Small intestine (tissue), 7 donors: Measurements from ENCODE around the gene RBM24. TPM values are rescaled to one million over a fixed set of nuclear protein-coding genes. Genes with fewer than 3 reads are reported as not detected.
A peak's percentile ranks its signal among the peaks of the same experiment; 100 is the strongest.

Experiments used
- DNase-seq, 2 donors: peaks; one replicate each; pipeline versions ENCODE4 v3.0.0 to v3.0.0-alpha.2; 2013
- FAIRE-seq: peaks from 2 replicates; lab custom pipeline; 2012; peaks lifted over from hg19 to GRCh38; lab: Jason Lieb, UNC
- H3K27ac ChIP-seq, 3 donors: one replicate each; pipeline ENCODE4 v1.5.1; 2013; ENCODE audit warnings: low read length in 2 of 3, mild to moderate bottlenecking in 2 of 3, control low read depth in 1 of 3, inconsistent platforms in 1 of 3, low read depth in 1 of 3, moderate library complexity in 1 of 3
- H3K27me3 ChIP-seq, 3 donors: one replicate each; pipeline ENCODE4 v1.6.1; 2013; ENCODE audit warnings: low read length in 3 of 3, inconsistent platforms in 1 of 3; ENCODE audit not compliant: control insufficient read depth in 3 of 3, insufficient read depth in 3 of 3
- H3K36me3 ChIP-seq, 3 donors: one replicate each; pipeline ENCODE4 v1.6.1; 2013; ENCODE audit warnings: low read length in 3 of 3, inconsistent platforms in 1 of 3, low read depth in 1 of 3, mild to moderate bottlenecking in 1 of 3, moderate library complexity in 1 of 3; ENCODE audit not compliant: control insufficient read depth in 3 of 3, insufficient read depth in 2 of 3
- H3K4me1 ChIP-seq, 3 donors: one replicate each; pipeline ENCODE4 v1.6.1; 2013; ENCODE audit warnings: low read length in 2 of 3, inconsistent platforms in 1 of 3, low read depth in 1 of 3, mild to moderate bottlenecking in 1 of 3, moderate library complexity in 1 of 3; ENCODE audit not compliant: control insufficient read depth in 3 of 3, insufficient read depth in 2 of 3
- H3K4me3 ChIP-seq, 3 donors: one replicate each; pipeline ENCODE4 v1.5.1; 2013; ENCODE audit warnings: low read length in 3 of 3, control low read depth in 1 of 3, inconsistent platforms in 1 of 3, low read depth in 1 of 3, mild to moderate bottlenecking in 1 of 3, moderate library complexity in 1 of 3
- H3K9me3 ChIP-seq, 2 donors: one replicate each; pipeline ENCODE4 v1.6.1; 2013; ENCODE audit warnings: low read depth in 1 of 2, low read length in 1 of 2; ENCODE audit not compliant: control insufficient read depth in 2 of 2, insufficient read depth in 1 of 2
- WGBS, 3 donors: extraction: QIAGEN DNeasy Blood & Tissue Kit; methylation state at CpG; one replicate each; pipeline ENCODE4 v1.1.7; 2013; 5-methylcytosine and 5-hydroxymethylcytosine counted together
- polyA plus RNA-seq, 4 donors: library from polyadenylated mRNA; stranded (reverse) in 3 of 4; unstranded in 1 of 4; fragments of 200-250 nt in 3 of 4; fragments of 120-200 nt in 1 of 4; gene quantifications; one replicate each; pipeline versions ENCODE4 v1.2.1 to v1.2.3, GENCODE V29; 2013
- donor health status: healthy with polysubstance abuse.
- donor health status: control.
- donor health status: control.
- donor health status: Bipolar disorder and iron deficiency.
- donor health status: healthy.

RBM24 gene
- polyA plus RNA-seq, 4 donors = 0.67 to 2.1 (median 1.2) TPM

- H3K27me3 ChIP-seq = no peaks in the 10 kb centered on the region
- no peaks in the 10 kb centered on the region for H3K36me3 ChIP-seq
- no peak overlapping the region for H3K27ac ChIP-seq
- H3K4me1 ChIP-seq = no peaks in the 10 kb centered on the region
- DNase-seq (no peak), FAIRE-seq (no peak)
- WGBS, 3 donors = 60 to 73% (median 65%) methylated on average over 7 of the region's 7 CpGs
- H3K4me3 ChIP-seq = no peak overlapping the region
- peaks cover 0 to 2% of the 10 kb centered on the region in 2 donors for H3K9me3 ChIP-seq
Measured at GRCh38 chr6:17334265-17334664, 53.1 kb downstream of the RBM24 start.

DNA sequence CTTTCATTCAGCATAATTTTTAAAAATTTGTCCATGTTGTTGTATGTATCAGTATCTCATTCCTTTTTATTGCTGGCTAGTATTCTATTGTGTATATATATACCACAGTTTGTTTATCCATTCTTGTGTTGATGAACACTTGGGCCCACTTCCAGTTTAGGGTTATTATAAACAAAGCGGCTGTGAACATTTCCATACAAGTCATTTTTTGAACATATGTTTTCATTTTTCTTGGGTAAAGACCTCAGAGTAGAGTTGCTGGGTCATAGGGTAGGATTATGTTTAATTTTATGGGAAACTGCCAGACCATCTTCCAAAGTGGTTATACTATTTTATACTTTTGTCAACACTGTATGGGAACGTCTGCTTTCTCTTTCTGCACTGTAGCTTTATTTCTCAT lies 55.3 kb downstream of the RBM24 start:
- no peak for FAIRE-seq

GRCh38 chr6:17339308-17339670 lies 58.1 kb downstream of the RBM24 start:
- DNase-seq (peak; percentile 41 to 66), FAIRE-seq (no peak)
- Histone ChIP-seq H3K36me3 (no peaks in the 10 kb centered on the region), H3K9me3 (no peaks in the 10 kb centered on the region), H3K27ac (no peak overlapping the region), H3K4me3 (no peak overlapping the region), H3K4me1 (no peaks in the 10 kb centered on the region), H3K27me3 (no peaks in the 10 kb centered on the region)
- WGBS, 3 donors = 21 to 80% (median 48%) methylated on average over 2 of the region's 2 CpGs

More for the DNA sequence above, 55.3 kb downstream of the RBM24 start:
- H3K27me3 ChIP-seq = no peaks in the 10 kb centered on the region
- H3K27ac ChIP-seq = no peak overlapping the region
- no peak overlapping the region for H3K4me3 ChIP-seq
- H3K4me1 ChIP-seq = no peaks in the 10 kb centered on the region
- WGBS, 3 donors = 71 to 81% (median 80%) methylated on average over 2 of the region's 2 CpGs
- no peaks in the 10 kb centered on the region for H3K9me3 ChIP-seq
- H3K36me3 ChIP-seq = no peaks in the 10 kb centered on the region
- DNase-seq = no peak

DNA sequence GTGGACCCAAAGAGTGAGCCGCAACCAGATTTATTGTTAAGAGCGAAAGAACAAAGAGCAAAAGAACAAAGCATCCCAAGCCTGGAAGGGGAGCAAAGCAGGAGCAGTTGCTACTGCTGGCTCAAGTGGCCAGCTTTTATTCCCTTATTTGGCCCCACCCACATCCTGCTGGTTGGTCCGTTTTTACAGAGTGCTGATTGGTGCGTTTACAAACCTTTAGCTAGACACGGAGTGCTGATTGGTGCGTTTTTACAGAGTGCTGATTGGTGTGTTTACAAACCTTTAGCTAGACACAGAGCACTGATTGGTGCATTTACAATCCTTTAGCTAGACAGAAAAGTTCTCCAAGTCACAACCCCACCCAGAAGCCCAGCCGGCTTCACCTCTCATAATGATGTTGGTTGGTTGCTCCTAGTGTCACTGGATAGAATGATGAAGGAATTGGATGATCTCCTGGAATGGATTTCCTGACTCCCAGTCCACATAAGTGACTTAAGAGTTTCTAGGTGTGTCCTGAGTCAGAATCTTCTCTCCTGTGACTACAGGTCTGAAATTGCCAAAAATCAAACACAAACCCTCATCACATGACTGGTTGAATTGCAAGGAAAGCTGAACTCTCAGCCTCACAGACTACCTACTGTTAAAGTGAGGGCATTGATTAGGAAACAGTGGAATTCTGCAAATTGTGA lies 60.1 kb downstream of the RBM24 start:
- H3K9me3 ChIP-seq = no peaks in the 10 kb centered on the region
- 89 to 96% (median 90%) methylated on average over 7 of the region's 7 CpGs for WGBS, 3 donors
- no peaks in the 10 kb centered on the region for H3K4me1 ChIP-seq
- no peak for DNase-seq
- FAIRE-seq = no peak
- H3K27ac ChIP-seq = no peak overlapping the region
- no peak overlapping the region for H3K4me3 ChIP-seq
- H3K36me3 ChIP-seq = no peaks in the 10 kb centered on the region
- H3K27me3 ChIP-seq = no peaks in the 10 kb centered on the region

- H3K4me3 ChIP-seq = no peak overlapping the region
- H3K27ac ChIP-seq = no peak overlapping the region
- no peaks in the 10 kb centered on the region for H3K4me1 ChIP-seq
- H3K36me3 ChIP-seq = no peaks in the 10 kb centered on the region
- DNase-seq (no peak), FAIRE-seq (no peak)
- no peaks in the 10 kb centered on the region for H3K27me3 ChIP-seq
- 71 to 96% (median 73%) methylated on average over 3 of the region's 3 CpGs for WGBS, 3 donors
- H3K9me3 ChIP-seq = no peaks in the 10 kb centered on the region
Measured at GRCh38 chr6:17341891-17342290, 60.7 kb downstream of the RBM24 start.

GRCh38 chr6:17343215-17343614 lies 62.1 kb downstream of the RBM24 start:
- Histone ChIP-seq H3K4me1 (no peaks in the 10 kb centered on the region), H3K4me3 (no peak overlapping the region), H3K27me3 (no peaks in the 10 kb centered on the region), H3K9me3 (no peaks in the 10 kb centered on the region), H3K27ac (no peak overlapping the region), H3K36me3 (no peaks in the 10 kb centered on the region)
- 14 to 61% (median 35%) methylated on average over 2 of the region's 2 CpGs for WGBS, 3 donors
- FAIRE-seq = no peak
- DNase-seq = peak in 1 of 2 donors; percentile 59

Other genes starting within 250 kb of the RBM24 start
- under 1 TPM in 2 of 4 donors, not detected in 2; 0.06 to 0.22 TPM for gene STMND1, start 179.3 kb upstream of the RBM24 start, polyA plus RNA-seq
- gene CAP2, start 112.2 kb downstream of the RBM24 start, polyA plus RNA-seq = 1 to 10 TPM in 3 of 4 donors, under 1 TPM in 1; 0.89 to 3.0 (median 2.3) TPM